ENCODE measurements around the gene MPI. TPM values are rescaled to one million over a fixed set of nuclear protein-coding genes. Genes with fewer than 3 reads are reported as not detected.
"Not testable (repeated sequence)": the region's sequence is repeated elsewhere in the genome, so short reads cannot be mapped to it uniquely, and the experiment has no call there.

The MPI gene
- total RNA-seq, 1 donor from 2014 or later: 57.3 TPM

- no peak for DNase-seq (ENCODE audit: low read depth, low spot score)
Observed at GRCh38 chr15:74863239-74864056, 26.4 kb upstream of the MPI start.

GRCh38 chr15:74864296-74864695 lies 25.5 kb upstream of the MPI start:
- no peak for DNase-seq (ENCODE audit: low read depth, low spot score)

- no peak for DNase-seq (ENCODE audit: low read depth, low spot score)
Observed at GRCh38 chr15:74865316-74865715, 24.5 kb upstream of the MPI start.

- no peak for DNase-seq (ENCODE audit: low read depth, low spot score)
Observed at GRCh38 chr15:74866090-74866489, 23.8 kb upstream of the MPI start.

- DNase-seq (ENCODE audit: low read depth, low spot score): no peak
Observed at GRCh38 chr15:74867466-74868038, 22.3 kb upstream of the MPI start.

GRCh38 chr15:74868059-74868458 lies 21.8 kb upstream of the MPI start:
- no peak for DNase-seq (ENCODE audit: low read depth, low spot score)

- no peak for DNase-seq (ENCODE audit: low read depth, low spot score)
Observed at GRCh38 chr15:74869372-74869725, 20.5 kb upstream of the MPI start.

GRCh38 chr15:74869726-74870407 lies 20.0 kb upstream of the MPI start:
- no peak for DNase-seq (ENCODE audit: low read depth, low spot score)

GRCh38 chr15:74870436-74871215 lies 19.2 kb upstream of the MPI start:
- no peak for DNase-seq (ENCODE audit: low read depth, low spot score)

- no peak for DNase-seq (ENCODE audit: low read depth, low spot score)
Observed at GRCh38 chr15:74872702-74873035, 17.2 kb upstream of the MPI start.

- DNase-seq (ENCODE audit: low read depth, low spot score): peak; percentile 84
Observed at GRCh38 chr15:74873036-74873755, 16.6 kb upstream of the MPI start, which contains the start of gene SCAMP2. SCAMP2 (minus strand) TSS chr15:74873365; CDS start chr15:74873255, 110 bp downstream.

- DNase-seq (ENCODE audit: low read depth, low spot score): no peak
Observed at GRCh38 chr15:74873756-74874424, 16.0 kb upstream of the MPI start.

GRCh38 chr15:74878273-74878672 lies 11.6 kb upstream of the MPI start:
- DNase-seq (ENCODE audit: low read depth, low spot score): no peak

- DNase-seq (ENCODE audit: low read depth, low spot score): no peak
Observed at GRCh38 chr15:74882528-74882927, 7.3 kb upstream of the MPI start.

GRCh38 chr15:74884428-74885223 lies 5.2 kb upstream of the MPI start:
- DNase-seq (ENCODE audit: low read depth, low spot score): no peak

GRCh38 chr15:74885461-74885860 lies 4.4 kb upstream of the MPI start:
- no peak for DNase-seq (ENCODE audit: low read depth, low spot score)

- DNase-seq (ENCODE audit: low read depth, low spot score): not testable (repeated sequence)
Observed at GRCh38 chr15:74887537-74888193, 2.2 kb upstream of the MPI start.

- DNase-seq (ENCODE audit: low read depth, low spot score): no peak
Observed at GRCh38 chr15:74888716-74889115, 1.1 kb upstream of the MPI start.

- no peak for DNase-seq (ENCODE audit: low read depth, low spot score)
Observed at GRCh38 chr15:74889390-74889882, 406 bp upstream of the MPI start.
